H1 (cell line): ENCODE measurements around the gene SYTL1. TPM values are rescaled to one million over a fixed set of nuclear protein-coding genes. Genes with fewer than 3 reads are reported as not detected.

Experiments used
- GTF2F1 ChIP-seq: IDR thresholded peaks from 2 replicates; pipeline ENCODE4 v1.6.1; 2012; ENCODE audit warnings: low read depth, low read length, improper control_type of control experiment, borderline replicate concordance
- NRF1 ChIP-seq: IDR thresholded peaks from 2 replicates; pipeline ENCODE4 v1.6.1; 2011; ENCODE audit warnings: mild to moderate bottlenecking, low read depth, low read length, improper control_type of control experiment
- SIN3A ChIP-seq, 2 experiments: IDR thresholded peaks in 1 of 2; conservative IDR thresholded peaks in 1 of 2; 2 replicates each; pipeline ENCODE4 v1.6.1; 2011 to 2012; ENCODE audit warnings: low read length in 2 of 2, improper control_type of control experiment in 1 of 2, low read depth in 1 of 2, mild to moderate bottlenecking in 1 of 2
- TEAD4 ChIP-seq: IDR thresholded peaks from 2 replicates; pipeline ENCODE4 v1.6.1; 2012; ENCODE audit warnings: low read depth, low read length, inconsistent platforms, mixed read lengths
- YY1 ChIP-seq: IDR thresholded peaks from 2 replicates; pipeline ENCODE4 v1.6.1; 2011; ENCODE audit warnings: low read depth, mild to moderate bottlenecking, low read length
- polyA plus RNA-seq, 7 experiments: library from polyadenylated mRNA; depleted of rRNA in 3 of 7; stranded (reverse) in 5 of 7; unstranded in 2 of 7; fragments of >200 nt in 5 of 7; fragments of 200-250 nt in 2 of 7; gene quantifications; 1 replicate in 5 of 7; 2 replicates in 1 of 7; 4 replicates in 1 of 7; pipeline versions ENCODE4 v1.2.1 to v1.2.3, GENCODE V29; 2011 to 2013; ENCODE audit warnings: missing spikeins in 2 of 7, mixed read lengths in 2 of 7
- total RNA-seq: library from RNA; stranded (reverse); fragmentation: NEBNext Ultra II Directional; extraction: Animal tissue kit (Norgen Biotek cat#: 25700); gene quantifications from 2 replicates; pipeline ENCODE4 v1.2.1, GENCODE V29; 2021
- TF ChIP-seq, protein P1 (sequence below), 3 experiments: IDR thresholded peaks; 1 replicate in 2 of 3; 2 replicates in 1 of 3; pipeline versions ENCODE4 v1.5.1 to v1.6.1; 2011; ENCODE audit warnings: low read length in 3 of 3, mild to moderate bottlenecking in 3 of 3, inconsistent platforms in 2 of 3, low read depth in 1 of 3, moderate library complexity in 1 of 3; ENCODE audit not compliant: insufficient read depth in 1 of 3; ENCODE audit errors: control extremely low read depth in 1 of 3

SYTL1 gene
- total and polyA plus RNA-seq, 2 of the 8 experiments (the other 6 are each of a cell fraction or from before 2014, with no cell fraction given): 6.4 to 19.5 TPM

DNA sequence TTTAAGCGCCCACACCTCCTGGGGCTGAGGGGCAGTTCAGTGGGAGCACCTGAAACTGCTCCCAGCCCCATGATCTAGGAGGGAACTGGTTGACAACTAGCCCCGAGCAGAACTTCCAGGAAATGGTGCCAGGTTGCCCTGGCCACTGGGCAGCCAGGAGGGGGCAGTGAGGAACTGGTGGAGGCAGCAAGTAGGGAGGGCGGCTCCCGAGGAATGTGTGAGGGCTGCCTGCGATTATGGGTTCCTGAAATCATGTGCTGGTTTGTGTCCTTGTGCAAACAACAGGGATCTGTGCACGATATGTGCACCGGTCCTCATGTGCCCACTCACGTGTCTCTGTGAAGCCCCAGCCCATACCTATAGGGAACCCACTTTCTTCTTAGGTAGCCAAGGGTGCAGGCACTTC lies 60.5 kb downstream of the SYTL1 start (continued):
- TF ChIP-seq, protein P1, sequence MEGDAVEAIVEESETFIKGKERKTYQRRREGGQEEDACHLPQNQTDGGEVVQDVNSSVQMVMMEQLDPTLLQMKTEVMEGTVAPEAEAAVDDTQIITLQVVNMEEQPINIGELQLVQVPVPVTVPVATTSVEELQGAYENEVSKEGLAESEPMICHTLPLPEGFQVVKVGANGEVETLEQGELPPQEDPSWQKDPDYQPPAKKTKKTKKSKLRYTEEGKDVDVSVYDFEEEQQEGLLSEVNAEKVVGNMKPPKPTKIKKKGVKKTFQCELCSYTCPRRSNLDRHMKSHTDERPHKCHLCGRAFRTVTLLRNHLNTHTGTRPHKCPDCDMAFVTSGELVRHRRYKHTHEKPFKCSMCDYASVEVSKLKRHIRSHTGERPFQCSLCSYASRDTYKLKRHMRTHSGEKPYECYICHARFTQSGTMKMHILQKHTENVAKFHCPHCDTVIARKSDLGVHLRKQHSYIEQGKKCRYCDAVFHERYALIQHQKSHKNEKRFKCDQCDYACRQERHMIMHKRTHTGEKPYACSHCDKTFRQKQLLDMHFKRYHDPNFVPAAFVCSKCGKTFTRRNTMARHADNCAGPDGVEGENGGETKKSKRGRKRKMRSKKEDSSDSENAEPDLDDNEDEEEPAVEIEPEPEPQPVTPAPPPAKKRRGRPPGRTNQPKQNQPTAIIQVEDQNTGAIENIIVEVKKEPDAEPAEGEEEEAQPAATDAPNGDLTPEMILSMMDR (IDR thresholded peaks at IDR 0.05; ENCODE audit: control extremely low read depth in 1 of 3, insufficient read depth in 1 of 3, low read depth in 1 of 3, low read length in 3 of 3): peak; percentile 63 to 85 (median 84)
- TF ChIP-seq NRF1: no peak
- peak; percentile 76 for TF ChIP-seq YY1
- TF ChIP-seq TEAD4: peak; percentile 78; the same call in 1 of the 2 replicates
- TF ChIP-seq GTF2F1: no peak
- TF ChIP-seq SIN3A (conservative IDR thresholded peaks at IDR 0.05 in 1 of 2, IDR thresholded peaks at IDR 0.05 in 1 of 2; ENCODE audit: low read depth in 1 of 2, low read length in 2 of 2): no peak
- TF ChIP-seq, all 59 proteins: peak for 5
